Endometrial microvascular endothelial cells (primary cell): Measurements from ENCODE around the gene PHAF1. TPM values are rescaled to one million over a fixed set of nuclear protein-coding genes. Genes with fewer than 3 reads are reported as not detected.

Source experiments
- in situ Hi-C: cut with HindIII; loops from 2 replicates; pipeline ENCODE4 v1.10.0; 2017; ENCODE audit warnings: low sequenced_read_pairs, low pct_unique_long_range_greater_than_20kb; ENCODE audit errors: inconsistent ontology term
- total RNA-seq: library from RNA; depleted of rRNA; stranded (reverse); fragments of >200 nt; gene quantifications from one replicate; pipeline ENCODE4 v1.2.3, GENCODE V29; 2015; ENCODE audit errors: inconsistent ontology term

PHAF1 gene
- total RNA-seq, 1 donor from 2014 or later, result 21.8 TPM

DNA sequence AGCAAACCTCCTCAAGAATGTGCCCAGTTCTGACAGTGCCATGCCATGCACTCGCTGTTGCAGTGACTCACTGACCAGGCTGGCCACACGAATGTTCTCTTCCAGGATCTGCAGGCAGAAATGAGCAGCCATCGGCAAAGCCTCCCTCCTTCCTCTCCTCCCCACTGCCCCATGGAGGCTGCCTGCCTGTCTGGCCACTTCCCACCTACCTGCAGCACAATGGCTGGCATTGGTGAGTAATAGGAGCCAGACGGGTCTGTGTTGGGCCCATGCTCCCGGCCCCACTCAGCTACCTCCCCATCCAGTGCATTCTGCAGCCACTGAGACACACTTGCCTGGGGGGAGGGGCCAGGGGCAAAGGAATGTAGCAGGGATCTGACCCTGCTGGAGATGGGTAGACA, 76.8 kb downstream of the PHAF1 start:
- in situ Hi-C loops, result no loop called here

DNA sequence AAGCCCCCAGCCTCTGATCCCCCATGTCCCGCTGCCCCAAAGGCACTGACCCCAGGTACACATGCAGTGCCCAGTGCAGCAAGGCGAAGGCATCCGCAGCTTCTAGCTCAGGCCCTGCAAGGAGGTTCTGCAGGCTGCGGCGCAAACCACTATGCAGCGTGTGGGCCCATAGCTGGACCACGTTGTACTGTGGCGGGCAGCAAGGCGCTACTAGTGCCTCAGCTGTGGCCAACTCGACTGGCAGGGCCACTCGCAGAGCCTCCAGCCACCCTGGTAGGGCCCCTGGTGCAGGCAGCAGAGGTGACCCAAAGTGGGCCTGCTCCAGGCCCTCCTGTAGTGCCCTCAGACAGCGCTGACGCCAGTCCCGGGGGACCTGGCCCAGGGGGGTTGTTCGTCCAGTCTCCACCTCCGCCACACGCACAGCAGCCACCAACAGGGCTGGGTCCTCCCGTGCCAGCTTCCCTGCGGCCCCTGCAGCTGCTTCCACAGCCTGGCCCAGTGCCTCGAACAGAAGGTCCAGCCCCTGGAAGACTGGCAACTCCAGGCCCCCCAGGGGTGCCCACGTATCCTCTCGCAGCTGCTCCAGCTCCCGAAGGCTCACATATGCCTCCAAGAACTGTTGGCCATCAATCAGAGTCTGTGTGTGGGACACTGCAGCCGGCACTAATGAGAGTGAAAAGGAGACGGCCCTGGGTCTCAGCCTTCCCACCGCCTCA, 77.6 kb downstream of the PHAF1 start:
- in situ Hi-C loops, result no loop called here

DNA sequence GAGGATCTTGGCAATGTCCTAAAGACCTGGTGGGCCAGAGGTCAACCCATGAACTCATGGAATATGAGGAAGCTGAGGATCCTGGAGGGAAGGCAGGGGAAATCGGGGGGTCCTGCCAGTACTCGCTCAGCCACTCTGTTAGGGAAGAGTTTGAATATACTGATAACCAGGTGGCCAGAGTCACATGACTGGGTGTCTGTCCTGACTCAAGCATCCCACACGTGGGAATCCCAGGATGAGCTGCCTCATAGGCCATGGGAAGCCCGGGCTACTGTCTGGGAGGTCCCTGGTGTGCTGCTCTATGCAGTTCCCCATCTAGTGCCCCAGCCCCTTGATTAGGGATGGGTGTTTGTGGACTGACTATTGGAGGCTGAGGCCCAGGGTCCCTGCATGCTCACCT, 78.6 kb downstream of the PHAF1 start:
- in situ Hi-C loops, result no loop called here

DNA sequence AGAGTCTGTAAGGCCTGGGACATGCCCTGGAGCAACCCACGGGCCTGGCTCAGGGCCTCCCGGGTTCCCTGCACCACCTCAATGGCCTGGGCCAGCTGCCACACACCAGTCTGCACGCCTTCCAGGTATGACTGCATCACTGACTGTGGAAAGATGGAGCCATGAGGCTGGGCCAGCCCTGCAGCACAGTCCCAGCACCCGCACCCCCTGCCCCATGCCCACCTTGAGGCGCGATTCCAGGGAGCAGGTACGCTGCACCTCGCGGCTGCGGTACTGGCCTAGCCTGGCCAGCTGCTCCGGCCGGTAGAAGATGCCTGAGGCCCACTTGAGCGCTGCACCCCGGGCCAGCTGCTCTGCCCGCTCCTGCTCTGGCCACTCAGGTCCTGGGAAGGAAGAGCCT, 79.1 kb downstream of the PHAF1 start:
- in situ Hi-C loops, result no loop called here

DNA sequence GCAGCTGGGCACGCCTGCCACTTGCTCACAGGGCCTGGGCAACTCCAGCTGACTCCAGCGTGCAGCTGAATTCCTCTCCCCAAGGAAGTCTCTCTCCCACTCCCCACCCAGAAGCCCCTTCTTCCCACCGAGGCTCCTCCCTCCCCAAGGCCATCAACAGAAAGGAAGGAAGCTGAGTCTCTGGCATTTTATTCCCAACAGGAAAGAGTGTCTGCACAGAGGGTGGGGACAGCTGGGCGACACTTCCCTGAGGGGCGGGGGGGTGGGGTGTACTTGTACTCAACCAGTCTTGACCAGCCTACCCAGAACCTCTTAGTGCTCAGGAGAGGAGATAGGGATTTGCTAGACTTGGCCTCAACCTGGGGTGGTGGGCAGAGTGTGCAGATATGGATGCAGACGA, 80.3 kb downstream of the PHAF1 start, which contains the start of gene EXOC3L1:
Gene EXOC3L1, minus strand, starts transcription at position 96 of the 400 bp plus-strand sequence. CDS start 460 bp downstream, outside the sequence.
- in situ Hi-C loops, result no loop called here

DNA sequence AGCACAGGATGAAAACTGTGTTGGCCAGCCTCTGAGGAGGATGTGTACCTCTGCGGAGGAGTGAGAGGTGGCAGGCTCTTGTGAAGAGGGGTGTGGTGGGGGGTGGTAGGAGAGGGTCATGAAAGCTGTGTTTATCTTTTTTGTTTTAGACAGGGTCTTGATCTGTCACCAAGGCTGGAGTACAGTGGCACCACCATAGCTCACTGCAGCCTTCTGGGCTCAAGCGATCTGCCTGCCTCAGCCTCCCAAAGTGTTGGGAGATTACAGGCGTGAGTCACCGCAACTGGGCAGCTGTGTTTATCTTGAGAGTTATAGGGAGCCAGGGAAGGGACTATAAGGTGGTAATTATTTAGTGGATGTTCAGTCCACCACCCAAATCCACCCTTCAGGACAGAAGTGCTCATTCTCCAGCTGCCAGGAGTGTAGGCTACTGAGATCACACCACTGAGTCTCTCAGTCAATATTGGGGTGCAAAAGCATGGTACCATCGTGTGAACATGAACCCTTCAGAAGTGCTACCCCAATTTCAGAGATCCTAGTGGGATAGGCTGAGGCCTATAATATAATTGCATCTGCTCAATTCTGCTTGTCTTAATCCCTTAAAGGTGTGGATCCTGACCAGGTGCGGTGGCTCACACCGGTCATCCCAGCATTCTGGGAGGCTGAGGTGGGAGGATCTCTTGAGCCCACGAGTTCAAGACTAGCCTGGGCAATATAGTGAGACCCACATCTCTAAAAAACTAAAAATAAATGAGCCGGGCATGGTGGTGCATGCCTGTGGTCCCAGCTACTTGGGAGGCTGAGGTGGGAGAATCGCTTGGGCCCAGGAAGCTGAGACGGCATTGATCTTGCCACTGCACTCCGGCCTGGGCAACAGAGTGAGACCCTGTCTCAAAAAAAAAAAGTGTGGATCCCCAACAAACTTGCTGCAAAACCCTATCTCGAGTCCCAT, 81.0 kb downstream of the PHAF1 start:
- in situ Hi-C loops, result no loop called here

DNA sequence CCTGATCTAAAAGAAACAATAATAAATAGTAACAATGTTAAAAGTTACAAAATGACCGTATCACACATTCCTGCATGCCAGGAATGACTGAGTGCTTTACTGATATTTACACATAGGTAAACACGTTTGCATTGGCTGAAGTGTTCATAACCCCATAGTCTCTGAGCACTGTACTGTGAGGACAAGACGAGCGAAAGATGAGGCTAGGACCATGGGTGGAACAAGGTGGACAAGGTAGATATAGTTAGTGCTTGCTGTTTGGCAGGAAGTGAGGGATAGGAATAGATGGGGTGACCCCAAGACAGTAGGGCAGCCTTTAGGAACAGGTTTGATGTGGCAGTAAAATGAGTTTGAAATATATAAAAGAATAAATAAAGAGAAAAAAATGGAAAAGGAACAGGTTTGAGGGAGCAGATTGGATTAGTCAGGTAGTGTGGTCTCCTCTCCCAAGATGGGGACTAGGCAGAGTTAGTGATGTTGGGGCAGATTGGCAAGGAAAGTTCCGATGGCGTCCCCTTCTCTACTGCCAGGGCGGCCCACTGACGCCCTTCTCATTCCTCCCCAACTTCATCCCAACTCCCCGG, 81.8 kb downstream of the PHAF1 start:
- in situ Hi-C loops, result no loop called here

DNA sequence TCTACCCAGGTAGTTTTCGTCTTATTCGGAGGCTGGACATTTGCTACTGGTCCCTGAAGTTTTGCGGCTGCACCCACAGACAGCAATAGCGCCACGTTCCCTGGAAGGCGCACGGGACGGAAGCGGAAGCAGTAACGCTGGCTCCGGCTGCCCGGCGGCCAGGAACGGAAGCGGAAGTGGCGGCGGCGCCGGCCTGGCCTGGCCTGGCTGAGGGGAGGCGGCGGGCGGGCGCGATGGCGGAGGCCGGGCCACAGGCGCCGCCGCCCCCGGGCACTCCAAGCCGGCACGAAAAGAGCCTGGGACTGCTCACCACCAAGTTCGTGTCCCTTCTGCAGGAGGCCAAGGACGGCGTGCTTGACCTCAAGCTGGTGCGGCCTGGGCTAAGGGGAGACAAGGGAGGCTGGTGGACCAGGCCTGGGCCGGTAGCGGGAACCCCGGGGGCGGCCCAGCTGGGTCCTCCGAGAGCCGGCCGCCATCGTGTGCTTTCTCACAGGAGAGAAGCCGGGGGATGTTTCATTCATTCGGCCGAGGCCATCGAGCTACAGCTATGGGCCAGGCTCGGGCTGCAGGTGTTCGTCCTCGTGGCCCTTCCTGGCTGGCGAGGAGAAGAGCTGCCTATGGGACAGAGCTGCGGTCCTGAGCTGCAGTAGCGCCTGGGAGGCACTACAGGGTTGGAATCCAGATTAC, 82.4 kb downstream of the PHAF1 start, which contains the start of gene E2F4:
Gene E2F4, plus strand, starts transcription at position 161 of the 687 bp plus-strand sequence. Its CDS starts 73 bp downstream, at position 234.
- in situ Hi-C loops, result no loop called here

DNA sequence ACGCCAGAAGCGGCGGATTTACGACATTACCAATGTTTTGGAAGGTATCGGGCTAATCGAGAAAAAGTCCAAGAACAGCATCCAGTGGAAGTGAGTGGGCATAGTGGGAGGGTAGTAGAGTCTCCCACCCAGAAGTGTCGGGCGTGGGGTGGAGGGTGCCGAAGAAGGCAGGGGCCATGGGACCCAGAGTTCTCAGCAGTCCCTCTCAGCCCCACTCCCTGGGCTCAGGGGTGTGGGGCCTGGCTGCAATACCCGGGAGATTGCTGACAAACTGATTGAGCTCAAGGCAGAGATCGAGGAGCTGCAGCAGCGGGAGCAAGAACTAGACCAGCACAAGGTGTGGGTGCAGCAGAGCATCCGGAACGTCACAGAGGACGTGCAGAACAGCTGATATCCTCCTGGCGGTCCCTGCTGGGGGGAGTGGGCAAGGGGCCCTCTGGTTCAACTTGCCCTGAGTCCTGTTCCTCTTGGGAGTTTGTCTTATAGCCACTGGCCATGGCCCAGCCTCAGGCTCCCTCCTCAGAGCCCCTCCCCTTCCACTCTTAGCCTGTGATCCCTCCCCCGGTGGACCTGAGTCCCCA, 83.1 kb downstream of the PHAF1 start:
- in situ Hi-C loops, result no loop called here

DNA sequence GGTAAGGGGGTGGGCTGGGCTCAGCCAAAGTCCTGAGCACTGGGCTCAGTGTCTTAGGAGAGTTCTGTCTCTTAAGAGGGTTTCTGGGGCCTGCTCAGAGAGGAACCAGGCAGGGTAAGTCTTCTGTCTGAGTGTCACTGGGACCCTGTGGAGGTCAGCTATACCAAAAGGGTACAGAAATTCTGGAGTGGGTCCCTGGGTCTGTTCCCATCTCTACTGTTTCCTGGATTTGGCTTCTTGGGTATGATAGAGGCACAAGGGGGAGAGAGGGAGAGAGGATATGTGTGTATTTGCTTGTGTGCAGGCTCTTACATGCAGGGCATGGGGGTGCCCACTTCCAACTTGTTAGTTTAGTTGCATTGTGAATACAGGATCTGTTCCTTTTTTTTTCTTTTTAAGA, 83.8 kb downstream of the PHAF1 start:
- in situ Hi-C loops, result no loop called here

DNA sequence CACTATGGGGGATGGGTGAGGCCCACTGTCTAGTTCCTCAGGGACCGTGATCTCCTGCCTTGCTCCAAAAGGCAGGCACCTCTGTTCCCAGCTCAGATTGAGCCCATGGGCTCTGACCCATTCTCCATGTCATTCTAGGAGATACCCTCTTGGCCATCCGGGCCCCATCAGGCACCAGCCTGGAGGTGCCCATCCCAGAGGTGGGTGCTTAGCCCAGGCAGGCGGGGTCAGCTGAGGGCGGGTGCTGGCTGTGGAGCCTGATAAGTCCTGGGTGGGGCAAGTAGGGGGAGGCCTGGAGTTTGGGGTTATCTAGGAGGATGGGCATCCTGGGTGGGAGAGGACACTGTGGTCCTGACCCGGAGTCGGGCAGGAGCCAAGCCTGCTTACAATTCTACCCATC, 84.5 kb downstream of the PHAF1 start:
- in situ Hi-C loops, result no loop called here

DNA sequence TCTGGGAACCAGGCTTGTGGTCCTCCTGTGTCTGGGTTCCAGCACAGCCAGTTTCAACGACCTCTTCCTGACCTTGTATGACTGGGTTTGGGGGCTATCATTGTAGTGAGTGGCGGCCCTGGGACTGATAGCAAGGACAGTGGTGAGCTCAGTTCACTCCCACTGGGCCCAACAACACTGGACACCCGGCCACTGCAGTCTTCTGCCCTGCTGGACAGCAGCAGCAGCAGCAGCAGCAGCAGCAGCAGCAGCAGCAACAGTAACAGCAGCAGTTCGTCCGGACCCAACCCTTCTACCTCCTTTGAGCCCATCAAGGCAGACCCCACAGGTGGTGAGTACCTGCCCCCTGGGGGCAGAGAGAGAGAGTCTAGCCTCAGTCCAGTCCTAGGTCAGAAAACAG, 85.9 kb downstream of the PHAF1 start:
- in situ Hi-C loops, result no loop called here

DNA sequence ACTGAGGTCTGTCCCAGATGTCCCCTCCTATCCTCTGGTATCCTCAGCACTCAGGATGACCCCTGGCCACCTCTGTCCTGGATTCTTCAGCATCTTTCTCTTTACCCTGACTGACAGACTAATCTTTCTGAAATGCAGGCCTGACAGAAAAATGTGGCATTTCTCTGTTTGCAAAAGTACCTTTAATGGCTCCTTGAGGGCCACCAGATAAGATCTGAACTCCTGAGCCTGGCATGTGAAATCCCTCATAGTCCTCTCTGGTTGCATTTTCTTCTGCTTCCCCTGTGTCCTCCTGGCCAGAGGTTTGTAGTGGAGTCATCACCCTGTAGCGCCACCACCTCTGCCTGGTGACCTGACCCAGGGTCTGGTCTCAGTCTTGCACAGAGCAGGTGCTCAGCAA, 87.1 kb downstream of the PHAF1 start:
- in situ Hi-C loops, result no loop called here

DNA sequence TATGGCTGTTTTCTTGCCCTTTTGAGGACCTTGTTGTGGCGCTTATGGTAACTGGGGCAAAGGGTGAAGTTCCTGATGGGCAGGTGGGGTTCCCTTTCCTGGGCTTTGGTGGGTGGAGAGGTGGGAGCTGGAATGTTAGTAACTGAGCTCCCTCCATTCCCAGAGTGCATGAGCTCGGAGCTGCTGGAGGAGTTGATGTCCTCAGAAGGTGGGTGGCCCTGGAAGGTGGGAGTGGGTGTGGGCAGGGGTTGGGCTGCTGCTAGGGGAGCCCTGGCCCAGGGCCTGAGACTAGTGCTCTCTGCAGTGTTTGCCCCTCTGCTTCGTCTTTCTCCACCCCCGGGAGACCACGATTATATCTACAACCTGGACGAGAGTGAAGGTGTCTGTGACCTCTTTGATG, 88.0 kb downstream of the PHAF1 start:
- in situ Hi-C loops, result no loop called here

Other genes starting within 250 kb of the PHAF1 start
- 12.5 TPM for gene PDP2, start 229.4 kb upstream of the PHAF1 start, total RNA-seq
- gene CDH16, start 191.1 kb upstream of the PHAF1 start, total RNA-seq, result not detected
- 0.46 TPM for gene RRAD, start 184.4 kb upstream of the PHAF1 start, total RNA-seq
- 69.0 TPM for gene CIAO2B, start 175.5 kb upstream of the PHAF1 start, total RNA-seq
- gene CES2, start 174.4 kb upstream of the PHAF1 start, total RNA-seq, result 43.9 TPM
- gene CES3, start 148.7 kb upstream of the PHAF1 start, total RNA-seq, result not detected
- gene CES4A, start 121.4 kb upstream of the PHAF1 start, total RNA-seq, result under 0.01 TPM
- gene CBFB, start 80.8 kb upstream of the PHAF1 start, total RNA-seq, result 78.1 TPM
- 4.7 TPM for gene B3GNT9, start 41.1 kb downstream of the PHAF1 start, total RNA-seq
- 33.0 TPM for gene TRADD, start 50.0 kb downstream of the PHAF1 start, total RNA-seq
- 13.6 TPM for gene FBXL8, start 50.0 kb downstream of the PHAF1 start, total RNA-seq
- gene HSF4, start 54.8 kb downstream of the PHAF1 start, total RNA-seq, result not detected
- gene NOL3, start 60.6 kb downstream of the PHAF1 start, total RNA-seq, result 37.5 TPM
- 5.6 TPM for gene MATCAP1, start 74.0 kb downstream of the PHAF1 start, total RNA-seq
- 6.9 TPM for gene EXOC3L1, start 80.2 kb downstream of the PHAF1 start, total RNA-seq
- gene E2F4, start 82.2 kb downstream of the PHAF1 start, total RNA-seq, result 163 TPM
- gene ELMO3, start 89.2 kb downstream of the PHAF1 start, total RNA-seq, result 0.37 TPM
- 41.0 TPM for gene TMEM208, start 117.2 kb downstream of the PHAF1 start, total RNA-seq
- 57.5 TPM for gene FHOD1, start 137.5 kb downstream of the PHAF1 start, total RNA-seq
- 1.7 TPM for gene SLC9A5, start 139.0 kb downstream of the PHAF1 start, total RNA-seq
- gene PLEKHG4, start 169.6 kb downstream of the PHAF1 start, total RNA-seq, result 69.4 TPM
- under 0.01 TPM for gene KCTD19, start 216.8 kb downstream of the PHAF1 start, total RNA-seq
- gene LRRC36, start 216.9 kb downstream of the PHAF1 start, total RNA-seq, result 0.56 TPM